GM12878 (cell line): ENCODE data around the gene LRRC8D. TPM values are rescaled to one million over a fixed set of nuclear protein-coding genes. Genes with fewer than 3 reads are reported as not detected.

Experiments used
- ATAC-seq: fragments of 200-7000 bp; cut with Tn5 transposase; 3 replicates; pipeline ENCODE4 v1.9.1; 2020; ENCODE audit warnings: mild to moderate bottlenecking, moderate library complexity
- BruUV-seq: library from RNA; stranded (reverse); fragments of 400-500 nt; replicated peaks from 2 replicates; lab custom pipeline; 2021; lab: Mats Ljungman, UMichigan
- CTCF ChIA-PET: fragments of 300-600 bp; sonication (Branson Sonifier 250); formaldehyde crosslinking; extraction: SDS; loops from one replicate; lab custom pipeline; 2021; ENCODE audit warnings: inconsistent platforms; lab: Yijun Ruan, JAX
- POLR2A ChIA-PET: fragments of 350-600 bp; formaldehyde crosslinking; extraction: SDS; loops from one replicate; lab custom pipeline; 2021; ENCODE audit warnings: inconsistent platforms; lab: Charles Lee
- RAD21 ChIA-PET: fragments of 300-600 bp; sonication (Branson Sonifier 250); formaldehyde crosslinking; loops from one replicate; lab custom pipeline; 2023; ENCODE audit warnings: antibody characterized with exemption; ENCODE audit not compliant: unreplicated experiment; lab: Charles Lee
- SMC1A ChIA-PET: fragments of 300-600 bp; sonication (Branson Sonifier 250); formaldehyde crosslinking; loops from one replicate; lab custom pipeline; 2023; ENCODE audit not compliant: unreplicated experiment, uncharacterized antibody; lab: Charles Lee
- DNase-seq: peaks from one replicate; pipeline ENCODE4 v3.0.0-alpha.2; 2011; ENCODE audit warnings: low read depth, low spot score
- FAIRE-seq: peaks from 3 replicates; lab custom pipeline; 2011; peaks lifted over from hg19 to GRCh38; lab: Jason Lieb, UNC
- H2AFZ ChIP-seq: 2 replicates; pipeline ENCODE4 v1.6.0; 2011; ENCODE audit warnings: low read depth, low read length, control low read depth; ENCODE audit not compliant: control insufficient read depth
- H3K27ac ChIP-seq: 2 replicates; pipeline ENCODE4 v1.5.1; 2011; ENCODE audit warnings: control low read depth; ENCODE audit not compliant: control insufficient read depth, insufficient read depth
- H3K27me3 ChIP-seq, 2 experiments: replicated peaks in 1 of 2; 2 replicates each; pipeline versions ENCODE4 v1.6.0 to v1.6.1; 2011; ENCODE audit warnings: low read length in 1 of 2; ENCODE audit not compliant: control insufficient read depth in 2 of 2, insufficient read depth in 2 of 2
- H3K36me3 ChIP-seq, 2 experiments: 2 replicates each; pipeline ENCODE4 v1.5.1; 2011; ENCODE audit warnings: low read length in 1 of 2; ENCODE audit not compliant: control insufficient read depth in 2 of 2, insufficient read depth in 2 of 2
- H3K4me1 ChIP-seq: 2 replicates; pipeline ENCODE4 v1.6.1; 2011; ENCODE audit warnings: mild to moderate bottlenecking, low read length, moderate library complexity, mixed read lengths; ENCODE audit not compliant: control insufficient read depth, insufficient read depth
- H3K4me2 ChIP-seq: 2 replicates; pipeline ENCODE4 v1.6.0; 2011; ENCODE audit warnings: control low read depth; ENCODE audit not compliant: control insufficient read depth, insufficient read depth
- H3K4me3 ChIP-seq: fragments of 200-600 bp; sonication (generic); 2 replicates; pipeline ENCODE4 v1.5.1; 2016
- H3K79me2 ChIP-seq: 2 replicates; pipeline ENCODE4 v1.6.0; 2011; ENCODE audit warnings: low read length; ENCODE audit not compliant: control insufficient read depth, insufficient read depth
- H3K9ac ChIP-seq: 2 replicates; pipeline ENCODE4 v1.8.0; 2011; ENCODE audit warnings: low read length, control low read depth, mixed read lengths; ENCODE audit not compliant: control insufficient read depth, insufficient read depth
- H3K9me3 ChIP-seq: replicated peaks from 3 replicates; pipeline ENCODE4 v1.5.1; 2011; ENCODE audit warnings: mild to moderate bottlenecking, low read length; ENCODE audit not compliant: control insufficient read depth, insufficient read depth
- H4K20me1 ChIP-seq: 2 replicates; pipeline ENCODE4 v1.6.0; 2011; ENCODE audit not compliant: control insufficient read depth, insufficient read depth
- GATAD2B ChIP-seq: fragments of 450-650 bp; conservative IDR thresholded peaks from 2 replicates; pipeline ENCODE4 v1.6.1; 2017; ENCODE audit warnings: low read depth, mild to moderate bottlenecking, moderate library complexity
- SMC3 ChIP-seq: IDR thresholded peaks from 2 replicates; pipeline ENCODE4 v1.6.1; 2011; ENCODE audit warnings: low read length, improper control_type of control experiment, borderline replicate concordance
- TCF3 ChIP-seq: IDR thresholded peaks from 2 replicates; pipeline ENCODE4 v1.6.1; 2012; ENCODE audit warnings: low read depth, mild to moderate bottlenecking, low read length, borderline replicate concordance; ENCODE audit not compliant: insufficient read depth
- WRNIP1 ChIP-seq: IDR thresholded peaks from 2 replicates; pipeline ENCODE4 v1.6.1; 2011; ENCODE audit warnings: low read depth, low read length, improper control_type of control experiment, borderline replicate concordance
- ZBED1 ChIP-seq: IDR thresholded peaks from 2 replicates; pipeline ENCODE4 v1.6.1; 2016; ENCODE audit warnings: borderline replicate concordance
- WGBS: methylation state at CpG from one replicate; pipeline ENCODE4 v1.1.6; 2016; ENCODE audit warnings: low lambda C conversion rate; ENCODE audit not compliant: insufficient replicate concordance, insufficient coverage; ENCODE audit errors: missing lambda C conversion rate; 5-methylcytosine and 5-hydroxymethylcytosine counted together
- in situ Hi-C: fragments of 300-500 bp; cut with MboI; formaldehyde crosslinking; loops from 9 replicates; pipeline ENCODE4 v1.14.3; 2018; ENCODE audit warnings: mixed read lengths
- intact Hi-C: fragments of 100-400 bp; cut with micrococcal nuclease; formaldehyde crosslinking; loops from one replicate; pipeline ENCODE4 v1.14.2; 2022; ENCODE audit not compliant: unreplicated experiment
- polyA plus RNA-seq, 11 experiments: library from polyadenylated mRNA; depleted of rRNA in 4 of 11; unstranded in 6 of 11; stranded (reverse) in 5 of 11; fragments of >200 nt; fragmentation: Nextera tagmentation in 4 of 11; fragmentation: Illumina TruSeq in 1 of 11; extraction: Ambion mirVana in 4 of 11; extraction: Trizol in 1 of 11; gene quantifications; 1 replicate in 1 of 11; 2 replicates in 10 of 11; pipeline versions ENCODE4 v1.2.1 to v1.2.3, GENCODE V29; 2011 to 2016; ENCODE audit warnings: inconsistent platforms in 2 of 11, missing spikeins in 2 of 11, low read depth in 1 of 11
- total RNA-seq, 4 experiments: library from RNA; depleted of rRNA in 3 of 4; stranded (reverse); fragments of >200 nt in 3 of 4; fragmentation: Illumina TruSeq in 1 of 4; extraction: Trizol in 1 of 4; gene quantifications; 2 replicates each; pipeline versions ENCODE4 v1.2.1 to v1.2.3, GENCODE V29; 2013 to 2021
- TF ChIP-seq, protein P1 (sequence below): IDR thresholded peaks from 2 replicates; pipeline ENCODE4 v1.6.1; 2011; ENCODE audit warnings: low read depth, mild to moderate bottlenecking, low read length, moderate library complexity, borderline replicate concordance; ENCODE audit errors: extremely low read depth
- TF ChIP-seq, protein P2 (sequence below): fragments of 450-650 bp; IDR thresholded peaks from 2 replicates; pipeline ENCODE4 v1.6.1; 2016; ENCODE audit warnings: mild to moderate bottlenecking
- TF ChIP-seq, protein P3 (sequence below): IDR thresholded peaks from 2 replicates; pipeline ENCODE4 v1.6.1; 2012; ENCODE audit warnings: mild to moderate bottlenecking, low read depth, low read length

The LRRC8D gene
- total and polyA plus RNA-seq, 10 of the 15 experiments (the other 5 are each of a cell fraction or from before 2014, with no cell fraction given), result 5.6 to 44.1 (median 26.8) TPM

DNA sequence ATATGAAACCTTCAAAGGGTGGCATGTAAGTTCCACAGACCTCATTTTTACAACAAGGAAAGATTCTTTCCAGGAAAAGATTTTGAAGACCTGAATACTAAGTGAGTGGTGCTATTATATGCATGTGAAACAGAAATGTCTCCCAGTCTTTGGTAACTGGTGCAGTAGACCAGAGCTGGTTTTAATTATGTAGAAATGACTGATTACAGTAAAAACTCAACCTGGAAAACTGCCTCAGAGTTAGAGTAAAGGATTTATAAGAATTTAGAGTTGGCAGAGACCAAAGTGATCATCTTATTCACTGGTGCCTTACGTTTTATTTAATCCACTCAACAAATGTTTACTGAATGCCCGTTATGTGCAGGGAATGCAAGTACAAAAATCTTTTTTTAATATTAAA, 30.2 kb upstream of the LRRC8D start:
- Histone ChIP-seq H3K4me3 (no peak overlapping the region), H3K4me1 (no peaks in the 10 kb centered on the region), H3K36me3 (no peaks in the 10 kb centered on the region), H2AFZ (no peak overlapping the region), H3K4me2 (no peak overlapping the region), H3K27ac (no peak overlapping the region)
- in situ Hi-C loops, result no loop called here
- RAD21 ChIA-PET, result no interaction called here
- CTCF ChIA-PET, result interaction anchor here (1.0 to 1.5 kb wide), 2 partner anchors 9 to 14 kb away, joined by 5 to 6 read pairs; no protein-coding TSS in a partner anchor
- BruUV-seq, result no TSS peak
- 43% methylated on average over 2 of the region's 2 CpGs for WGBS
- no peak for DNase-seq
- POLR2A ChIA-PET, result no interaction called here
- TF ChIP-seq SMC3, result no peak
- TF ChIP-seq, protein P1, sequence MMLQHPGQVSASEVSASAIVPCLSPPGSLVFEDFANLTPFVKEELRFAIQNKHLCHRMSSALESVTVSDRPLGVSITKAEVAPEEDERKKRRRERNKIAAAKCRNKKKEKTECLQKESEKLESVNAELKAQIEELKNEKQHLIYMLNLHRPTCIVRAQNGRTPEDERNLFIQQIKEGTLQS, result no peak
- TF ChIP-seq, protein P2, sequence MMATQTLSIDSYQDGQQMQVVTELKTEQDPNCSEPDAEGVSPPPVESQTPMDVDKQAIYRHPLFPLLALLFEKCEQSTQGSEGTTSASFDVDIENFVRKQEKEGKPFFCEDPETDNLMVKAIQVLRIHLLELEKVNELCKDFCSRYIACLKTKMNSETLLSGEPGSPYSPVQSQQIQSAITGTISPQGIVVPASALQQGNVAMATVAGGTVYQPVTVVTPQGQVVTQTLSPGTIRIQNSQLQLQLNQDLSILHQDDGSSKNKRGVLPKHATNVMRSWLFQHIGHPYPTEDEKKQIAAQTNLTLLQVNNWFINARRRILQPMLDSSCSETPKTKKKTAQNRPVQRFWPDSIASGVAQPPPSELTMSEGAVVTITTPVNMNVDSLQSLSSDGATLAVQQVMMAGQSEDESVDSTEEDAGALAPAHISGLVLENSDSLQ, result no peak
- no peak for TF ChIP-seq ZBED1
- TF ChIP-seq WRNIP1, result no peak
- TF ChIP-seq, protein P3, sequence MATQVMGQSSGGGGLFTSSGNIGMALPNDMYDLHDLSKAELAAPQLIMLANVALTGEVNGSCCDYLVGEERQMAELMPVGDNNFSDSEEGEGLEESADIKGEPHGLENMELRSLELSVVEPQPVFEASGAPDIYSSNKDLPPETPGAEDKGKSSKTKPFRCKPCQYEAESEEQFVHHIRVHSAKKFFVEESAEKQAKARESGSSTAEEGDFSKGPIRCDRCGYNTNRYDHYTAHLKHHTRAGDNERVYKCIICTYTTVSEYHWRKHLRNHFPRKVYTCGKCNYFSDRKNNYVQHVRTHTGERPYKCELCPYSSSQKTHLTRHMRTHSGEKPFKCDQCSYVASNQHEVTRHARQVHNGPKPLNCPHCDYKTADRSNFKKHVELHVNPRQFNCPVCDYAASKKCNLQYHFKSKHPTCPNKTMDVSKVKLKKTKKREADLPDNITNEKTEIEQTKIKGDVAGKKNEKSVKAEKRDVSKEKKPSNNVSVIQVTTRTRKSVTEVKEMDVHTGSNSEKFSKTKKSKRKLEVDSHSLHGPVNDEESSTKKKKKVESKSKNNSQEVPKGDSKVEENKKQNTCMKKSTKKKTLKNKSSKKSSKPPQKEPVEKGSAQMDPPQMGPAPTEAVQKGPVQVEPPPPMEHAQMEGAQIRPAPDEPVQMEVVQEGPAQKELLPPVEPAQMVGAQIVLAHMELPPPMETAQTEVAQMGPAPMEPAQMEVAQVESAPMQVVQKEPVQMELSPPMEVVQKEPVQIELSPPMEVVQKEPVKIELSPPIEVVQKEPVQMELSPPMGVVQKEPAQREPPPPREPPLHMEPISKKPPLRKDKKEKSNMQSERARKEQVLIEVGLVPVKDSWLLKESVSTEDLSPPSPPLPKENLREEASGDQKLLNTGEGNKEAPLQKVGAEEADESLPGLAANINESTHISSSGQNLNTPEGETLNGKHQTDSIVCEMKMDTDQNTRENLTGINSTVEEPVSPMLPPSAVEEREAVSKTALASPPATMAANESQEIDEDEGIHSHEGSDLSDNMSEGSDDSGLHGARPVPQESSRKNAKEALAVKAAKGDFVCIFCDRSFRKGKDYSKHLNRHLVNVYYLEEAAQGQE, result no peak
- no peak for TF ChIP-seq GATAD2B
- no peak for TF ChIP-seq TCF3
- TF ChIP-seq, all 136 proteins: peak for 0
- FAIRE-seq (no peak), ATAC-seq (no peak)
- Histone ChIP-seq H3K27me3 (no peaks in the 10 kb centered on the region), H3K9ac (no peak overlapping the region), H3K9me3 (no peaks in the 10 kb centered on the region), H4K20me1 (no peaks in the 10 kb centered on the region), H3K79me2 (no peaks in the 10 kb centered on the region)
- intact Hi-C loops, result no loop called here
- SMC1A ChIA-PET, result interaction anchor here (2.1 kb wide), 1 partner anchor 9 kb away, joined by 10 read pairs; no protein-coding TSS in a partner anchor
